ENCODE results near the gene TMEM52B.

The TMEM52B gene

GRCh38 chr12:10226731-10227130 is 47.9 kb downstream of the TMEM52B start:
- H3K9me3 ChIP-seq (replicated peaks; ENCODE audit: low read length), result no peaks in the 10 kb centered on the region
- no peak overlapping the region for H3K4me3 ChIP-seq (ENCODE audit: low read length)
- H3K9ac ChIP-seq (ENCODE audit: low read depth, low read length), result no peak overlapping the region
- H3K36me3 ChIP-seq (ENCODE audit: insufficient read depth, low read length), result peaks cover 25% of the 10 kb centered on the region
- H3K4me2 ChIP-seq (ENCODE audit: low read length), result no peak overlapping the region
- no peaks in the 10 kb centered on the region for H3K27me3 ChIP-seq (ENCODE audit: control insufficient read depth, insufficient read depth, low read length)
- no peaks in the 10 kb centered on the region for H3K4me1 ChIP-seq (ENCODE audit: control insufficient read depth, insufficient read depth, low read length)

GRCh38 chr12:10227648-10228047 is 48.8 kb downstream of the TMEM52B start:
- Histone ChIP-seq H3K27me3 (ENCODE audit: control insufficient read depth, insufficient read depth, low read length) (no peaks in the 10 kb centered on the region), H3K4me1 (ENCODE audit: control insufficient read depth, insufficient read depth, low read length) (no peaks in the 10 kb centered on the region), H3K4me2 (ENCODE audit: low read length) (no peak overlapping the region), H3K4me3 (ENCODE audit: low read length) (no peak overlapping the region), H3K9me3 (replicated peaks; ENCODE audit: low read length) (no peaks in the 10 kb centered on the region), H3K36me3 (ENCODE audit: insufficient read depth, low read length) (peaks cover 16% of the 10 kb centered on the region), H3K9ac (ENCODE audit: low read depth, low read length) (no peak overlapping the region)

GRCh38 chr12:10234562-10234961 is 55.7 kb downstream of the TMEM52B start:
- no peak overlapping the region for H3K9ac ChIP-seq (ENCODE audit: low read depth, low read length)
- no peaks in the 10 kb centered on the region for H3K36me3 ChIP-seq (ENCODE audit: insufficient read depth, low read length)
- H3K4me3 ChIP-seq (ENCODE audit: low read length), result no peak overlapping the region
- H3K27me3 ChIP-seq (ENCODE audit: control insufficient read depth, insufficient read depth, low read length), result no peaks in the 10 kb centered on the region
- H3K9me3 ChIP-seq (replicated peaks; ENCODE audit: low read length), result peaks cover 2% of the 10 kb centered on the region
- no peaks in the 10 kb centered on the region for H3K4me1 ChIP-seq (ENCODE audit: control insufficient read depth, insufficient read depth, low read length)
- no peak overlapping the region for H3K4me2 ChIP-seq (ENCODE audit: low read length)

GRCh38 chr12:10235761-10236631 is 57.2 kb downstream of the TMEM52B start:
- no peaks in the 10 kb centered on the region for H3K36me3 ChIP-seq (ENCODE audit: insufficient read depth, low read length)
- H3K4me1 ChIP-seq (ENCODE audit: control insufficient read depth, insufficient read depth, low read length), result no peaks in the 10 kb centered on the region
- H3K4me2 ChIP-seq (ENCODE audit: low read length), result no peak overlapping the region
- no peak overlapping the region for H3K4me3 ChIP-seq (ENCODE audit: low read length)
- no peak overlapping the region for H3K9ac ChIP-seq (ENCODE audit: low read depth, low read length)
- peaks cover 2% of the 10 kb centered on the region for H3K9me3 ChIP-seq (replicated peaks; ENCODE audit: low read length)
- H3K27me3 ChIP-seq (ENCODE audit: control insufficient read depth, insufficient read depth, low read length), result no peaks in the 10 kb centered on the region

GRCh38 chr12:10236720-10237119 is 57.9 kb downstream of the TMEM52B start:
- Histone ChIP-seq H3K9me3 (replicated peaks; ENCODE audit: low read length) (peaks cover 2% of the 10 kb centered on the region), H3K27me3 (ENCODE audit: control insufficient read depth, insufficient read depth, low read length) (no peaks in the 10 kb centered on the region), H3K4me2 (ENCODE audit: low read length) (no peak overlapping the region), H3K4me3 (ENCODE audit: low read length) (no peak overlapping the region), H3K36me3 (ENCODE audit: insufficient read depth, low read length) (no peaks in the 10 kb centered on the region), H3K9ac (ENCODE audit: low read depth, low read length) (no peak overlapping the region), H3K4me1 (ENCODE audit: control insufficient read depth, insufficient read depth, low read length) (no peaks in the 10 kb centered on the region)

- Histone ChIP-seq H3K4me2 (ENCODE audit: low read length) (no peak overlapping the region), H3K36me3 (ENCODE audit: insufficient read depth, low read length) (no peaks in the 10 kb centered on the region), H3K4me1 (ENCODE audit: control insufficient read depth, insufficient read depth, low read length) (no peaks in the 10 kb centered on the region), H3K9ac (ENCODE audit: low read depth, low read length) (no peak overlapping the region), H3K9me3 (replicated peaks; ENCODE audit: low read length) (peaks cover 2% of the 10 kb centered on the region), H3K4me3 (ENCODE audit: low read length) (no peak overlapping the region), H3K27me3 (ENCODE audit: control insufficient read depth, insufficient read depth, low read length) (no peaks in the 10 kb centered on the region)
These were observed 59.7 kb downstream of the TMEM52B start for GRCh38 chr12:10238526-10238925.

- no peaks in the 10 kb centered on the region for H3K4me1 ChIP-seq (ENCODE audit: control insufficient read depth, insufficient read depth, low read length)
- no peaks in the 10 kb centered on the region for H3K9me3 ChIP-seq (replicated peaks; ENCODE audit: low read length)
- H3K27me3 ChIP-seq (ENCODE audit: control insufficient read depth, insufficient read depth, low read length), result no peaks in the 10 kb centered on the region
- H3K4me3 ChIP-seq (ENCODE audit: low read length), result no peak overlapping the region
- no peaks in the 10 kb centered on the region for H3K36me3 ChIP-seq (ENCODE audit: insufficient read depth, low read length)
- H3K9ac ChIP-seq (ENCODE audit: low read depth, low read length), result no peak overlapping the region
- H3K4me2 ChIP-seq (ENCODE audit: low read length), result no peak overlapping the region
These were observed 62.5 kb downstream of the TMEM52B start for GRCh38 chr12:10241290-10241689.
